HepG2 (cell line): ENCODE measurements around the gene MALRD1. TPM values are rescaled to one million over a fixed set of nuclear protein-coding genes. Genes with fewer than 3 reads are reported as not detected.

Experiments used
- ATAC-seq: fragments of 200-7000 bp; cut with Tn5 transposase; 3 replicates; pipeline ENCODE4 v1.9.1; 2020; ENCODE audit warnings: mild to moderate bottlenecking, moderate library complexity
- BruUV-seq: library from RNA; stranded (reverse); fragments of 400-500 nt; replicated peaks from 2 replicates; lab custom pipeline; 2021; lab: Mats Ljungman, UMichigan
- CTCF ChIA-PET: fragments of 300-600 bp; formaldehyde crosslinking; extraction: SDS; loops from one replicate; lab custom pipeline; 2021; ENCODE audit warnings: low total read pairs, inconsistent platforms, low intra/inter-chr PET ratio; lab: Yijun Ruan, JAX
- POLR2A ChIA-PET: fragments of 350-600 bp; sonication (Branson Sonifier 250); formaldehyde crosslinking; loops from one replicate; lab custom pipeline; 2020; ENCODE audit warnings: antibody characterized with exemption, inconsistent platforms; lab: Yijun Ruan, JAX
- DNase-seq: peaks from one replicate; pipeline ENCODE4 v3.0.0-alpha.2; 2015; ENCODE audit warnings: low spot score
- FAIRE-seq: peaks from 3 replicates; lab custom pipeline; 2011; peaks lifted over from hg19 to GRCh38; lab: Jason Lieb, UNC
- H2AFZ ChIP-seq: one replicate; pipeline ENCODE4 v1.6.1; 2011; ENCODE audit warnings: low read length, inconsistent platforms
- H3K27ac ChIP-seq: fragments of 300-600 bp; 3 replicates; pipeline ENCODE4 v1.8.0; 2011; ENCODE audit warnings: mixed run types, mild to moderate bottlenecking, mixed read lengths, low read length, inconsistent platforms; ENCODE audit not compliant: insufficient read depth; ENCODE audit errors: extremely low read length
- H3K27me3 ChIP-seq, 2 experiments: fragments of 200-600 bp in 1 of 2; 2 replicates in 1 of 2; 3 replicates in 1 of 2; pipeline versions ENCODE4 v1.6.0 to v1.8.0; 2011; ENCODE audit warnings: low read length in 2 of 2, mild to moderate bottlenecking in 2 of 2, moderate library complexity in 2 of 2, inconsistent platforms in 1 of 2; ENCODE audit not compliant: insufficient read depth in 2 of 2, control insufficient read depth in 1 of 2
- H3K36me3 ChIP-seq, 2 experiments: fragments of 200-600 bp in 1 of 2; replicated peaks in 1 of 2; 2 replicates in 1 of 2; 3 replicates in 1 of 2; pipeline versions ENCODE4 v1.5.1 to v1.8.0; 2011; ENCODE audit warnings: low read length in 2 of 2, inconsistent platforms in 1 of 2; ENCODE audit not compliant: insufficient read depth in 2 of 2, control insufficient read depth in 1 of 2
- H3K4me1 ChIP-seq: 2 replicates; pipeline ENCODE4 v1.5.1; 2012; ENCODE audit warnings: low read length, inconsistent platforms; ENCODE audit not compliant: insufficient read depth
- H3K4me2 ChIP-seq: 2 replicates; pipeline ENCODE4 v1.6.0; 2011; ENCODE audit warnings: low read depth, low read length, inconsistent platforms
- H3K4me3 ChIP-seq, 3 experiments: fragments of 200-600 bp in 1 of 3; sonication (generic), shearing (Covaris generic) in 1 of 3; replicated peaks in 1 of 3; 2 replicates each; pipeline ENCODE4 v1.5.1; 2011 to 2016; ENCODE audit warnings: low read length in 3 of 3, inconsistent platforms in 2 of 3, low read depth in 2 of 3, mild to moderate bottlenecking in 2 of 3, control low read depth in 1 of 3, mixed read lengths in 1 of 3; ENCODE audit not compliant: insufficient read depth in 1 of 3
- H3K79me2 ChIP-seq: one replicate; pipeline ENCODE4 v1.6.1; 2011; ENCODE audit warnings: low read length, inconsistent platforms; ENCODE audit not compliant: insufficient read depth
- H3K9ac ChIP-seq: 2 replicates; pipeline ENCODE4 v1.6.0; 2011; ENCODE audit warnings: mild to moderate bottlenecking, low read depth, low read length, inconsistent platforms; ENCODE audit not compliant: insufficient read depth
- H3K9me3 ChIP-seq: 2 replicates; pipeline ENCODE4 v1.5.1; 2012; ENCODE audit warnings: mild to moderate bottlenecking, low read length
- H4K20me1 ChIP-seq: 2 replicates; pipeline ENCODE4 v1.6.0; 2011; ENCODE audit warnings: inconsistent platforms, mild to moderate bottlenecking, low read length, moderate library complexity; ENCODE audit not compliant: insufficient read depth
- ASH2L ChIP-seq: fragments of 300-600, 200-600 bp; sonication (generic); IDR thresholded peaks from 2 replicates; pipeline ENCODE4 v1.7.0; 2017; ENCODE audit warnings: low read depth, mild to moderate bottlenecking, moderate library complexity, mixed read lengths, low read length; ENCODE audit not compliant: insufficient read length
- ATF7 ChIP-seq, 2 experiments: fragments of 450-650 bp in 1 of 2; sonication (generic) in 1 of 2; formaldehyde crosslinking in 1 of 2; IDR thresholded peaks; 2 replicates each; pipeline versions ENCODE4 v1.4.0 to v1.6.1; 2016 to 2020; ENCODE audit warnings: antibody characterized with exemption in 1 of 2, mild to moderate bottlenecking in 1 of 2, missing genetic modification reagents in 1 of 2
- CEBPB ChIP-seq: IDR thresholded peaks from 2 replicates; pipeline ENCODE4 v1.6.1; 2011; ENCODE audit warnings: low read depth, low read length, improper control_type of control experiment, borderline replicate concordance
- DPF2 ChIP-seq: sonication (generic); formaldehyde crosslinking; IDR thresholded peaks from 2 replicates; pipeline ENCODE4 v1.4.0; 2020; ENCODE audit warnings: mild to moderate bottlenecking, low read depth, missing genetic modification reagents, borderline replicate concordance
- GATAD2A ChIP-seq: IDR thresholded peaks from 2 replicates; pipeline ENCODE4 v1.6.1; 2016
- HINFP ChIP-seq: sonication (generic); formaldehyde crosslinking; IDR thresholded peaks from 2 replicates; pipeline ENCODE4 v1.4.0; 2020; ENCODE audit warnings: low read depth, mild to moderate bottlenecking, missing genetic modification reagents
- KAT2B ChIP-seq: fragments of 150-350 bp; IDR thresholded peaks from 2 replicates; pipeline ENCODE4 v1.6.1; 2014; ENCODE audit warnings: low read depth, low read length, borderline replicate concordance
- MBNL3 ChIP-seq: fragments of 250-450 bp; sonication (Bioruptor Pico); conservative IDR thresholded peaks from 2 replicates; pipeline ENCODE4 v1.8.0; 2022; ENCODE audit warnings: mild to moderate bottlenecking, inconsistent platforms
- MYPOP ChIP-seq: sonication (generic); formaldehyde crosslinking; IDR thresholded peaks from 2 replicates; pipeline ENCODE4 v1.8.1; 2023; ENCODE audit warnings: mild to moderate bottlenecking, moderate library complexity, missing genetic modification reagents
- ZNF256 ChIP-seq: sonication (generic); formaldehyde crosslinking; conservative IDR thresholded peaks from 2 replicates; pipeline ENCODE4 v1.4.0; 2020; ENCODE audit warnings: missing genetic modification reagents
- ZNF605 ChIP-seq: sonication (generic); formaldehyde crosslinking; IDR thresholded peaks from 2 replicates; pipeline ENCODE4 v1.8.0; 2022; ENCODE audit warnings: mild to moderate bottlenecking, missing genetic modification reagents
- WGBS: methylation state at CpG from one replicate; pipeline ENCODE4 v1.1.6; 2017; ENCODE audit warnings: low lambda C conversion rate; 5-methylcytosine and 5-hydroxymethylcytosine counted together
- in situ Hi-C: cut with HindIII; loops from 2 replicates; pipeline ENCODE4 v1.10.0; 2017; ENCODE audit warnings: low pct_unique_long_range_greater_than_20kb; ENCODE audit not compliant: extremely low pct_ligation_motif_present
- intact Hi-C: fragments of 100-400 bp; cut with micrococcal nuclease; formaldehyde crosslinking; loops from one replicate; pipeline ENCODE4 v1.10.0; 2022; ENCODE audit not compliant: unreplicated experiment
- polyA plus RNA-seq, 8 experiments: library from polyadenylated mRNA; depleted of rRNA in 3 of 8; stranded (reverse) in 7 of 8; unstranded in 1 of 8; fragments of >200 nt; fragmentation: Illumina TruSeq in 4 of 8; extraction: Trizol in 4 of 8; gene quantifications; 2 replicates each; pipeline versions ENCODE4 v1.2.1 to v1.2.3, GENCODE V29; 2011 to 2016; ENCODE audit warnings: low read depth in 4 of 8, missing spikeins in 1 of 8, mixed read lengths in 1 of 8; ENCODE audit not compliant: insufficient read depth in 1 of 8
- total RNA-seq, 5 experiments: library from RNA; depleted of rRNA; stranded (reverse); fragments of >200 nt; fragmentation: Illumina TruSeq; extraction: Trizol; gene quantifications; 2 replicates each; pipeline ENCODE4 v1.2.3, GENCODE V29; 2016; ENCODE audit warnings: low read depth in 1 of 5
- TF ChIP-seq, protein P1 (sequence below): sonication (generic); formaldehyde crosslinking; IDR thresholded peaks from 2 replicates; pipeline ENCODE4 v1.4.0; 2020; ENCODE audit warnings: mild to moderate bottlenecking, missing genetic modification reagents
- TF ChIP-seq, protein P2 (sequence below): sonication (generic); formaldehyde crosslinking; IDR thresholded peaks from 2 replicates; pipeline ENCODE4 v1.4.0; 2020; ENCODE audit warnings: mild to moderate bottlenecking, missing genetic modification reagents

The MALRD1 gene
- total and polyA plus RNA-seq, 2 of the 13 experiments (the other 11 are each of a cell fraction or from before 2014, with no cell fraction given): 5.7 to 15.4 TPM

GRCh38 chr10:19570120-19570519 lies 521.5 kb downstream of the MALRD1 start:
- Histone ChIP-seq H3K4me2 (no peak overlapping the region), H3K27me3 (no peaks in the 10 kb centered on the region), H2AFZ (no peak overlapping the region), H3K79me2 (no peaks in the 10 kb centered on the region), H3K27ac (no peak overlapping the region), H4K20me1 (no peaks in the 10 kb centered on the region), H3K9ac (no peak overlapping the region), H3K4me1 (no peaks in the 10 kb centered on the region), H3K36me3 (no peaks in the 10 kb centered on the region; a peak in 1 of 5 replicates), H3K9me3 (no peaks in the 10 kb centered on the region), H3K4me3 (no peak overlapping the region)
- no peak for FAIRE-seq
- no peak for DNase-seq
- CTCF ChIA-PET: no interaction called here
- in situ Hi-C loops: no loop called here
- WGBS: 23% methylated on average over 3 of the region's 3 CpGs
- intact Hi-C loops: no loop called here
- no peak for ATAC-seq
- TF ChIP-seq, protein P1, sequence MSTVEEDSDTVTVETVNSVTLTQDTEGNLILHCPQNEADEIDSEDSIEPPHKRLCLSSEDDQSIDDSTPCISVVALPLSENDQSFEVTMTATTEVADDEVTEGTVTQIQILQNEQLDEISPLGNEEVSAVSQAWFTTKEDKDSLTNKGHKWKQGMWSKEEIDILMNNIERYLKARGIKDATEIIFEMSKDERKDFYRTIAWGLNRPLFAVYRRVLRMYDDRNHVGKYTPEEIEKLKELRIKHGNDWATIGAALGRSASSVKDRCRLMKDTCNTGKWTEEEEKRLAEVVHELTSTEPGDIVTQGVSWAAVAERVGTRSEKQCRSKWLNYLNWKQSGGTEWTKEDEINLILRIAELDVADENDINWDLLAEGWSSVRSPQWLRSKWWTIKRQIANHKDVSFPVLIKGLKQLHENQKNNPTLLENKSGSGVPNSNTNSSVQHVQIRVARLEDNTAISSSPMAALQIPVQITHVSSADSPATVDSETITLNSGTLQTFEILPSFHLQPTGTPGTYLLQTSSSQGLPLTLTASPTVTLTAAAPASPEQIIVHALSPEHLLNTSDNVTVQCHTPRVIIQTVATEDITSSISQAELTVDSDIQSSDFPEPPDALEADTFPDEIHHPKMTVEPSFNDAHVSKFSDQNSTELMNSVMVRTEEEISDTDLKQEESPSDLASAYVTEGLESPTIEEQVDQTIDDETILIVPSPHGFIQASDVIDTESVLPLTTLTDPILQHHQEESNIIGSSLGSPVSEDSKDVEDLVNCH (CRISPR knock-in tag): no peak
- 0 out of 2 replicates have a peak, but pooled peaks have one; percentile 24 for TF ChIP-seq ATF7 (IDR thresholded peaks at IDR 0.05)
- no peak for TF ChIP-seq ATF7 (CRISPR knock-in tag; IDR thresholded peaks at IDR 0.05)
- peak; percentile 56; the same call in 1 of the 2 replicates for TF ChIP-seq CEBPB
- TF ChIP-seq ASH2L: no peak
- BruUV-seq: no TSS peak
- POLR2A ChIA-PET: no interaction called here

DNA sequence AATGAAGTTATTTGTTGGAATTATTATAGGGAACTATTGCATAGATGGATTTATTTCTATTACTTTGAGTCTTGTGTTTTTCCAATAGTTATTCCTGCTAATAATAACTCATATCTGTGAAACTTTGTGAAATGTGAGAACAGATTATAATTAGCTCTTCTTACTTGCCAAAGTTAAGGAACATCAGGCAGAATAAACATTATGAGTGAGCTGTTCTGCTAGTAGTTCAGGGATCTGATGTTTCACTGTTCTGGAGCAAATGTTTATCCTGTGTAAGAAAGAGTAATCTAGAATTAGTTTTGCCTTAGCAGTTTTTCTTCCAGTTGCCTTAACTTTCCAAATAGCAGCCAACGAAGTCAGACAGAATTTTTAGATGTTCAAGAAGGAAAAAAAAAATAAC lies 522.4 kb downstream of the MALRD1 start:
- Histone ChIP-seq H3K79me2 (no peaks in the 10 kb centered on the region), H3K27ac (no peak overlapping the region), H2AFZ (no peak overlapping the region), H3K9me3 (no peaks in the 10 kb centered on the region), H4K20me1 (no peaks in the 10 kb centered on the region), H3K4me1 (no peaks in the 10 kb centered on the region), H3K36me3 (no peaks in the 10 kb centered on the region; a peak in 1 of 5 replicates), H3K4me3 (no peak overlapping the region), H3K27me3 (no peaks in the 10 kb centered on the region), H3K4me2 (no peak overlapping the region), H3K9ac (no peak overlapping the region)
- no peak for DNase-seq
- ChIA-PET POLR2A (no interaction called here), CTCF (no interaction called here)
- FAIRE-seq: no peak
- intact Hi-C loops (no loop called here), in situ Hi-C loops (no loop called here)
- 26% methylated on average over 1 of the region's 1 CpG for WGBS
- no peak for ATAC-seq
- BruUV-seq: no TSS peak
- TF ChIP-seq MYPOP (CRISPR knock-in tag) (no peak), MBNL3 (CRISPR knock-in tag) (no peak), DPF2 (no peak), ZNF605 (no peak), GATAD2A (no peak), KAT2B (no peak), ZNF256 (CRISPR knock-in tag) (no peak), HINFP (CRISPR knock-in tag) (no peak)
- TF ChIP-seq, protein P2, sequence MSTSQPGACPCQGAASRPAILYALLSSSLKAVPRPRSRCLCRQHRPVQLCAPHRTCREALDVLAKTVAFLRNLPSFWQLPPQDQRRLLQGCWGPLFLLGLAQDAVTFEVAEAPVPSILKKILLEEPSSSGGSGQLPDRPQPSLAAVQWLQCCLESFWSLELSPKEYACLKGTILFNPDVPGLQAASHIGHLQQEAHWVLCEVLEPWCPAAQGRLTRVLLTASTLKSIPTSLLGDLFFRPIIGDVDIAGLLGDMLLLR (CRISPR knock-in tag): no peak
